ENCODE results near the gene DIPK1A.

Gene DIPK1A

DNA sequence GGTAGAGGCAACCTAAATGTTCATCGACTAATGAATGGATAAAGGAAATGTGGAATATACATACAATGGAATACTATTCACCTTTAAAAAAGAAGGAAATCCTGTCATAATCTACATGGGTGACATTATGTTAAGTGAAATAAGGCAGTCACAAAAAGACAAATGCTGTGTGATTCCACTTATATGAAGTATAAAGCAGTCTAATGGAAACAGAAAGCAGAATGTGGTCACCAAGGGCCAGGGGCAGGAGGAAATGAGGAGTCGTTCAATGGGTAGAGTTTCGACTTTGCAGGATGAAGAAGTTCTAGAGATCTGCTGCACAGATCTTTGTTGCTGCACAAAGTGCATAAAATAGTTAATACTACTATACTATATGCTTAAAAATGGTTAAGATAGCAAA lies 7.8 kb downstream of the DIPK1A start:
- no peak for DNase-seq (ENCODE audit: low read depth in 1 of 2, low spot score in 1 of 2)

DNA sequence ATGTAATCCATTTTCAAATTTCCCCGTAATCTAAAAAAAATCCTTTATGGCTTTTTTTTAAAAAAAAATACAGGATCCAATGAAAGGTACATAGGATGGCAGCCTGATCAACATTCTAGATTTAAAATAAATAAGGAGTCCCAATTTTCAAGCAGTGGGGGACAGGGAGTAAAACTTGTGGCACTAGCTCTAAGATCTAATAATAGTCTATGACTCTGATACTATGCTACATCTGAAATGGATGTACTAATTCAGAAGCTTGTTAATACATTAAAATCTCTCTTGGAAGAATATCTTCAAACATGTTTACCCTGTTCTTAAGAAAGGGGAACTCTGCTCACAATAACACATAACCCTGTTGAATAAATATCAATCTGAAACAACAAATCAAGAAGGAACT lies 8.5 kb downstream of the DIPK1A start:
- no peak for DNase-seq (ENCODE audit: low read depth in 1 of 2, low spot score in 1 of 2)

DNA sequence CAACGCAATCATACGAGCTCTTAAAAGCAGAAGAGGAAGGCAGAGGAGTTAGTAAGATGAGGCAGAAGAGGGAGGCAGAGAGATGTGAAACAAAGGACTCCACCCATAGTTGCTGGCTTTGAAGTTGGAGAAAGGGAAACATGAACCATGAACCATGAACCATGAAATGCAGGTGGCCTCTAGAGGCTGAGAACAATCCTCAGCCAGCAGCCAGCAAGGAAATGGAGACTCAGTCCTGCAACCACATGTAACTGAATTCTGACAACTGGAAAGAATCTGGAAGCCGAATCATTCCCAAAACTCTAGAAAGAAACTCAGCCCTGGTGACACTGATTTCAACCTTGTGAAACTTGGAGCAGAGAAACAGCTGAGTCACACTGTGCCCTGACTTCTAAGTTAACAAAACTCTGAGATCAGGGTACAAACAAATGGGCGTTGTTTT lies 10.1 kb downstream of the DIPK1A start:
- no peak for DNase-seq (ENCODE audit: low read depth in 1 of 2, low spot score in 1 of 2)

DNA sequence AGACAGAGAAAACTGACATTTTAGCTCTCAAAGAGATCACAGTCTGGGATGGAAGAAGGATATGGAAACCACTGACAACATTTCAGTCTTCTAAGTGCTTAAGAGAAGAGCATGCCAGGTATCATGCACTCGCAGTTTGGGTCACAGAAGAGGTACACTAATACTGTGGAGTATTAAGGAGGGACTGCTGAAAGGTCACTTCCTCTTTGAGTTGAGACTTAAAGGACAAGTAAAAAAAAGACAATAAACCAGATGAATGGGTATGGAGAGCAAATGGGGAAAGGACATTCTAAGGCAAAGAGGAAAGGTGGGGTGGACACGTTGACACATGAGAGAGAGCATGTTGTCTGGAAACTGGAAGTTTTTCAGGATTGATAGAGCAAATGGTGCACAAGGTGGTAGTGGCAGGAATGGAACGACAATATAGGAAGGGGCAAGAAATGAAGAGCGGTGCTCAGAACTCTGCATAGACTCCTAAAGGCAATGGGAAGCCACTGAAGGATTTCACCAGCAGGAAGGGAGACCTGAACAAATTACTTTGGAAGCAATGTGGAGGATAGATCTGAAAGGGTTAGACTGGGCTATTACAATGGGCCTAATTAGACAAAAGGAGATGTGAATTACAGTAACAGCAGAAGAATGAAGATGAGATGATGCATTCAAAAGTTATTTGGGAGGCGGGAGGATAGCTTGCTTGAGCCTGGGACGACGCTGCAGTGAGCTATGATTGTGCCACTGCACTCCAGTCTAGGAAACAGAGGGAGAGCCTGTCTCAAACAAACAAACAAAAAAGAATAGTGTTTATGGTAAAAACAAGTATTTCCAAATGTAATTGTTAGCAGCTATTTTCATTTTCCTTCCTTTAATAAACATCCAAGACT lies 11.1 kb downstream of the DIPK1A start:
- DNase-seq (ENCODE audit: low read depth in 1 of 2, low spot score in 1 of 2): no peak

DNA sequence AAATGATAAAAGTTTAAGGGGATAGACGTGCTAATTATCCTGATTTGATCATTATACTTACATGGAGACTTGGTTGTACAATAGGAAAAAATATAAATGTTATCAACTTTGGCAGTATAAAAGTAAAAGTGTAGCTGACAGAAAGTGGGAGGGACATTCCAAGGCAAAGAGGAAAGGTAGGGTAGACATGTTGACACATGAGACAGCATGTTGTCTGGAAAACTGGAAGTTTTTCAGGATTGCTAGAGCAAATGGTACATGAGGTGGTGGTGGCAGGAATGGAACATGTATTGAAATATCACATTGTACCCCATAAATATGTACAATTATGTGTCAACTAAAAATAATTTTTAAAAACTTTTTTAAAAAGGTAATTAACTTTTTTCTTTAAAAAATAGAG lies 13.2 kb downstream of the DIPK1A start:
- no peak for DNase-seq (ENCODE audit: low read depth in 1 of 2, low spot score in 1 of 2)

DNA sequence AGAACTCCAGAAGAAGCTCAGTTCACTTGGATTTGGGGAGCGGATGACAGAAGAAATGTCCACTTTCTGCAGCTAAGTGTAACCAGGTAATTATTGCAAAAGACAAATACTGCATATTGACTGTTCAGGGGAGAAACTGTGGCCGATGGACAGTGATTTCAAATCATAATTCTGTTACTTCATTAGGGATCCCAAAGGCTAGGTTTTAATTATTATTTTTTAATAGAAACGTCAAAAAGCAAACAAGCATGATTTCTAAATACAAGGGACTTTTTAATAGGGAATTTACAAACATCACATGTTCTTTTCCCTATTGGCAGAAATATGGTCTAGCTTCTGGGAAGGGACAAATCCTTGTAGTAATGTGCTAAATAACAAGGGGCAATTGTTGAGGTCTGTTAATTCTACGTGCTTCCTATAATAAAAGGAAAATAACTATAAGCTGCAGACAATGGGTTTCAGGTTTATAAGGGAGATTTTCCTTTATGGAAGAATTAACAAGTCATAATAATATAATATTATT lies 15.5 kb downstream of the DIPK1A start:
- DNase-seq (ENCODE audit: low read depth in 1 of 2, low spot score in 1 of 2): no peak

DNA sequence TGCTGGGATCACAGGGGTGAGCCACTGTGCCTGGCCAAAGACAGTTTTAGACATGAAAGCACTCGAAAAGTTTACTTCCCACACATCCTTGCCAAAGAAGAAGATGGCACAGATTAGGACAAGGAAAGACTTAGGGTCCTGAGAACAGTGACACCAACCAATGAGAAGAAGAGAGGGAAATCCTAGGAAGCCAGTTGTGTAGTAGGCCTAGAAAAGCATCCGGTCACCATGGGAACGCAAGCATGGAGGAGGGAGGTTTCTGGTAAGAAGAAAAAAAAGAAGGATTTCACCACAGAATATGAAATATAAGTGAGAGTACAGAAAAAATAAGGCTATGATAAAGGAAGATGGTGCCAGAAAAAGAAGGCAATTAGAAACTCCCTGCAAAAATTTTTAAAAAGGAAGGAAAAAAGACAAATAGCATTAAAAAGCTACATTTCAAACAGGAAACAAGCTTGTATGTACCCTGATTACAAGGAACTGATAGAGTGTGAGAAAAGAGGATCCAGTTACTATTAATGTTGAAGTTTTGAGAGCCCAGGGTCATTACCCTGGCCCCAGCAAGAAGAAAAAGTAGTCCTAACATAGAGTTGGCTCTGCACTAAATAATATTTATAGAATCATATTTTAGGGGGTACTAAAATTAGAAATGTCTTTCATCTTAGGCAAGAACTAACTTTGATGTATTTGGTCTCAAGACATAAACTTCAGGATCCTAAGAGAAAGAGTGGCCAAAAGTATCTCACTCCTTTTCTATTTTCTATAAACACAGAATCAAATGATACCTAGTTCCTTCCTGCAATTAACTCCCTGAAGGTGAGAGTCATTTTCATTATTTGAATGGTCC lies 16.1 kb downstream of the DIPK1A start:
- DNase-seq (ENCODE audit: low read depth in 1 of 2, low spot score in 1 of 2): no peak

DNA sequence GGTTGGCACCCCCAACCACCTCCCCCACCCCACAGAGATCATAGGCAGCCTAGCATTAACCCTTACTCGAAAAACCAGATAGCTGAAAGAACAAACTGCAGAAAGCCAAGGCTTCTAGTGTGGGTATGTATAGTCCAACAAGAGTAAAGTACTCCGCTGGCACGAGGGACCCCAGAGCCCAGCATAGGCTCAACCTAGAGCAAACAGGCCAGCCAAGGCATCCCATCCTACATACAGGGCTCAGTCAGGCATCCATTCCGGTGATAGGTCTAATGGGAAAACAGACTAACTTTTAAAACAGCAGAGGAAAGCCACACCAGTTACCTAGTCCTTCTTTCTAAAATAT lies 17.8 kb downstream of the DIPK1A start:
- DNase-seq (ENCODE audit: low read depth in 1 of 2, low spot score in 1 of 2): no peak

DNA sequence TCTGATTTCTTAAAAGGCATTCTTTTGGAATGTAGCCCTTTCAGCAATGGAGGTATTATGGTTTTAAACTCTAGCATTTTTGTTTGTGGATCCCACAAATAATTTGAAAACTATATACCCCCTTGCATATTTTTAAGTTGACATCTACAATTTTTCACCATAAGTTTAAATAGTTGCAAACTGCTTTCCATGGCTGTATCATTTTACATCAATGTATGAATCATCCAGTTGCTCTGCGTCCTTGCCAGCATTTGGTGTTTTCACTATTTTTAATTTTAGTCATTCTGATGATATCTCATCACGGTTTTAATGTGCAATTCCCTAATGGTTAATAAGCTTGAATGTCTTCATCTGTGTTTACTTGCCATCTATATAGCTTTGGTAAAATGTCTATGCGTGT lies 20.7 kb downstream of the DIPK1A start:
- DNase-seq (ENCODE audit: low read depth in 1 of 2, low spot score in 1 of 2): no peak

DNA sequence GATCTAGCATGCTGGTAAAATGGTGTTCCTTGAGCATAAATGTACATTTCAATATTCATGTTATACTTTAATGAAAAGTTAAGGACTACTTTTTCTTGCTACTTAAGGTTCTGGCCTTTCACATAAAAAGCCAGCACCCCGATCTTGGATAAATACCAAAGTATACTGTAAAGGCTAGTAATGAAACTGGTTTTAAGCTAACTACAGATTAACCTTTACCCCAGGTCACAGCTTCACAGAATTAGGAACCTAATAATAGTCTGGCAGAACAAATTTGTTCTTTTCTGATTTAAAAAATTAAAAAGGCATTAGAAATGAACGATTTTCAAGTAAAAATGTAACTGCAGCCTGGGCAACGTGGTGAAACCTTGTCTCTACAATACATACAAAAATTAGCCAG lies 23.5 kb downstream of the DIPK1A start:
- DNase-seq (ENCODE audit: low read depth in 1 of 2, low spot score in 1 of 2): no peak

DNA sequence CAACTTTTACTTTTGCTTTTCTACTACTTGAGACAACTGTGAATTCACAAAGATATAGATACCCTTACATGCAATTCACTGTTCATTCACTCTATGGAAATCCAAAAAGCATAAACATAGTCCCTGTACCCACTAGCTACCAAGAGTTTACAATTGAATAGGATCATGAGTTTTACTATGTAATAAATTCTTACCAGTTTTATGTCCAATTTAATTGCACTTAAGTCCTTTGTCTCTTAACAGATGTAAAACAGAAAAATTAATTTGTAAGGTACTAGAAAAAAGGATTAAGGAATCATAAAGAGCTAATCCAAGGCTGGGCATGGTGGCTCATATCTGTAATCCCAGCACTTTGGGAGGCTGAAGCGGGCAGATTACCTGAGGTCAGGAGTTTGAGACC lies 24.4 kb downstream of the DIPK1A start:
- no peak for DNase-seq (ENCODE audit: low read depth in 1 of 2, low spot score in 1 of 2)

DNA sequence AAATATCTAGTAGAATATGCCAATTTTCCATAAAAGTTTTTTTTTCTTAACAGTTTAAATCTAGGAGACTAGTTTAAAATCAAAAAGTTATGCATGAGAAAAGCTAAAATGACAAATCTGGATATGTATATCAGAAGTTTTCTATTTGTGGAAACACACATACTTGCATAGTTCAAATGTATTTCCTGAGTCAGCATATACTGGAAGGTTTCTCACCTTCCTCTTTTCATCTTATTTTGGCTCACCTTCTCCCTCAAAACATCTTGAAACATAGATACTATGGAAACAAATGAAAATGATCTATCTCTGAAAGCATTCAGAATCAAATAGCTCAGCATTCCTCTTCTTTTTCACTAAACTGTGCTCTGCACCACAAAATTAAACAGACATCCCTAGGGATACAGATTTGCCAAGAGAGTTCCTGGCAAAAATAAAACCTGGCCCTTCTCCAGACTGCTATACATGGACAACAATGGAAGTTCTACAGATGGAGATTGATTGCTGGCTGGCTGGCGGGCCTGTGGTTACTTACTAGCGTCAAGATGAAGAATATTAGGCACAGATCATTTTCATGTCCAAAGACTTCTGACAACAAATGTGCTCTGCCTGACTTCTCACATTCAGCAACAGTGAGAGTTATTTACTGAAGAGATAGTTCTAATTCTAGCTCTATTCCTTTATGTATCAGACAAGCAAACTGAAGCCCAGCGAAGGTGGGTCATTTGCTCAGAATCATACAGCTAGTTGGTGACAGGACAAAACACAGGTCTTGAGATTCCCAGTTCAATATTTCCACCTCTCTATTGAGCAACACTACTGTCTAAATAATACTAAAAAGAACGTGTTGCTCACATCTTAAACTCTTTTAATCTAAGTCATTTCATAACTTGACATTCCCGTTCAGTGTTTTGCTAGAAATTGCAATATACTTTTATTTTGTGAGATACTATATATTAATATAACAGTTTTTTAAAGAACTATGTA lies 26.6 kb downstream of the DIPK1A start:
- no peak for DNase-seq (ENCODE audit: low read depth in 1 of 2, low spot score in 1 of 2)

DNA sequence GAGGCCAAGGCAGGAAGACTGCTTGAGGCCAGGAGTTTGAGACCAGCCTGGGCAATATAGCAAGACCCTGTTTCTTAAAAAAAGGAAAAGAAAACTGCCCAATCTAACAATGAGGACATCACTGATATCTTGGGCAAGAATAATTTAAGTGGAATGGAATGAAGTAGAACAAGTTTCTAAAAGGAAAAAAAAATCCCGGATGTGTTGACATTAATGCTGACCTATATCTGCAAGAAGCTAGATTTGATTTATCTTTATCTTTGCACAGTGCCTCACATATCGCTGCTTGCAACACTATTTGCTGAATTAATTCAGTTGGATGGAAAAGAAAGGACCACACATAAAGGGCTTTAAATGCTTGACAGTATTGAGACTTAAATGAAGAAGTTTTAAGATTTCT lies 27.8 kb downstream of the DIPK1A start:
- no peak for DNase-seq (ENCODE audit: low read depth in 1 of 2, low spot score in 1 of 2)

DNA sequence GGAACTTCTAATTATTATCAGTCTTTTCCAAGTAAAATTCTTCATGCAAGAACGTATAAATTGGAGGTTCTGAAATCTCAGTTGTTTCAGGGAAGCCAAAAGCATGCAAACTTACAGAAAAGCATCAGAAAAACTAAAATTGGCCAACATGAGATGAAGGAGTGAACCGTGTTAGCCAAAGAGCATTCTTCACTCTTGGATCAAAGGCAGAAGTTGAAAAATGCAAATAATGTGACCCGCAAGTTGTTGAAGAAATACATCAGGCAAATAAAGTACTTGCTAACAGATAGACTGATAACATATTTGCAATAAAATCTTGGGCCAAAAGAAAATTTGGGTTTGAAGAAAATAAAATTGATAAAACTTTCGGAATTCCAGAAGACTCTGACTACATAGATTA lies 29.6 kb downstream of the DIPK1A start:
- no peak for DNase-seq (ENCODE audit: low read depth in 1 of 2, low spot score in 1 of 2)

DNA sequence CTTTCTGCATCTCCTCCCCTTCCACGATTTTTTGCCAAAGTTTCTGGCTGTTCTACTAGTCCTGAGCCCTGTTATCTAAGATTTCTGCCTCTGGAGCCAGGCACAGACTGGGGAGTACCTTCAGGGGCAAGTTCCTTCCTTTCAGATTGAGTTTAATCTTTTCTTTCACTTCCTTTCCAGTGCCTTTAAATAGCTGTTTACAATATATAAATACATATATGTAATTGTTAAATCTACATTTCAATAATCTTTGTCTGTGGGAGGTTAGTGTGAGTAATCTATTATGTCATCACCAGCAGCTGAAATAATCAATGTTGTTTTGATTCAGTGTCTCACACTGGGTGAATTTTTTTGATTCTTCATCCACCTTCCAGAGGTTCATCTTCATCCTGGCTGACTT lies 31.8 kb downstream of the DIPK1A start:
- no peak for DNase-seq (ENCODE audit: low read depth in 1 of 2, low spot score in 1 of 2)

DNA sequence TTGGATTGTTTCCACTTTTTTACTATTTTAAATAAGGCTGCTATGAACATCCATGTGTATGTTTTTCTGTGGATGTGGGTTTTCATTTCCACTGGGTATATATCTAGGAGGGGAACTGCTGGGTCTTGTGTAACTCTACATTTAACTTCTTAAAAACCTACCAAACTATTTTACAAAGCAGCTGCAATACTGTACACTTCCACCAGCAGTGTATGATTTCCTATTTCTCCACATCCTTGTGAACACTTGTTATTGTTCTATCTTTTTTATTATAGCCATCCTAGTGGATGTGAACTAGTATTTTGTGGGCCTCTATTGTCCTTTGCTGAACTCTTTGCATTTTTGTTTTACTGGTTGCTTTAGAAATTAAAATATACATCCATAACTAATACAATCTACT lies 33.4 kb downstream of the DIPK1A start:
- DNase-seq (ENCODE audit: low read depth in 1 of 2, low spot score in 1 of 2): no peak

DNA sequence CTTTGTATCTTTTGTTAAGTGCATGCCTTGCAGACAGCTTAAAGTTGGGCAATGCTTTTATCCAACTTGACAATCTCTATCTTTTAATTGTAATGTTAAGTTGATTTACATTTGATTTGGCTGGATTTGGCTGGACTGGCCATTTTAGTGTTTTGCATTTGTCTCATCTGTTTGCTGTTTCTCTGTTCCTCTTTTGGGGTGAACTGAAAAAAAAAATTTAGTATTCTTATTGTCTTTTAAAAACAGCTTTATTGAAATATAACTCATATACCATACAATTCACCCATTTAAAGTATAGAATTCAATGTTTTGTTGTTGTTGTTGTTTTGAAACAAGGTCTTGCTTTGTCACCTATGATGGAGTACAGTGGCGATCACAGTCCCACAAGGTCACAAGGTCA lies 34.4 kb downstream of the DIPK1A start:
- no peak for DNase-seq (ENCODE audit: low read depth in 1 of 2, low spot score in 1 of 2)

DNA sequence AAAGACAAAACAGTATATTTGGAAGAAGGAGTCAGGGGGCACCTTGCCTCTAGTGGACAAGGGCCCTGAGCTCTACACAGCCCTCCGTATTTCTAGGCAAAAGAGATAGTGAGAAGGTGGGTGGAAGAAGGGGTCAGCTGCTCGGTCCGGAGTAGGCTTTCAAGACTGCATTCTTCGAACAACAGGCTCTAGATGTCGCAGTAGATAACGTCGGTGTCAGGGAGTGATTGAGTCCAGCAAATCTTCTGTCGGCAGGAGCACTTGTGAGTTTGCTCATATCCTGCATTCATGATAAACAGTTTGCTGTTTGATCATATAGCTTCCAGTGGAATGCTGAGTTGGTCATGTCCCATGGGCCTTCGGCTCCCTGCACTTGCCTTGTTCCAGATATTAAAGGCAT lies 36.8 kb downstream of the DIPK1A start:
- no peak for DNase-seq (ENCODE audit: low read depth in 1 of 2, low spot score in 1 of 2)

DNA sequence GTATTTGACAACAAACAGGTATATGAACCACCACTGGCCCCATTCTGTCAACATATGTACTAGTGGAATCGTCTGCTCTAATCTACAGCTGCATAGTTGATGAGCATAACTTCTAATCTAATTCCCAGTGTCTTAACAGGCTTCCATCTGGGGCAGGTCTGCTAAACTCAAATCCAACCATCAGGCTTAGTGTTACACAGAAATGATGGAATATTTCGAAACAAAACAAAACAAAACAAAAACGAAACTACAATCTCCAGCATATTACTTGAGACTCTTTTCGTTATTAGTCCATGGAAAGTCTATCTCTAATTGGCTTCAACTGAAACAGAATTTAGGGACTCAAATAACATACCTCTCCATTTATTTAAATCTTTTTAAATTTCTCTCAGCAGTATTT lies 37.6 kb downstream of the DIPK1A start:
- DNase-seq (ENCODE audit: low read depth in 1 of 2, low spot score in 1 of 2): no peak

DNA sequence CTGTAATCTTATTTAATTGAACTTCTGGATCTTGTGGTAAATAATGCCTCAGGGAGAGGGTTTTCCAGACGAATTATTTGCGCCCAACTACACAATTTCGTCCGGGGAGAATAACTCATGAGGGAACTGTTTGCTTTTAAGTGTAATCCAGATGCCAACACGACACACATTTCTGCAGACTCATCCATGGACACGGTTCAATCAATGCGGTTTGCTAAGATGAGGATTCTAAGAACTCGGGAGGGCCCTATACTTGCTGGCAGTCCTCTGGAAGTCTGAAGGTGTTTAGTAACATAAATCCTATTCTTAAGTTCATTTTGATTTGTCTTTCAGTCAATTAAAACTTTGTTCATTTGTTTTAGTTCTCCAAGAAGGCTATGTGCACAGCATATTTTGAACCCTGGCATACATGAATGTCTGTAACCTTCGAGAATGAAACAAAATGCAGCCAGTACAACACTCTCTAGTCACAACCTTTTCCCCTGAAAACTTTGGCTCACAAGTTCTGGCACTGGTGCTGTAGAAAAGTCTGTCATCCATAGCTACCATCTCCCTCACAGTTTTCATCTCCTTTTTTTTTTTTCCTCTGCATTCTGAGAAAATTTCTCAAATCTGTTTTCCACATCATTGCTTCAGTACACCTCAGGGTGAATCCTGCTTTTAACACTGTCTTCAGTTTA lies 38.8 kb downstream of the DIPK1A start:
- no peak for DNase-seq (ENCODE audit: low read depth in 1 of 2, low spot score in 1 of 2)

Data from activated T-helper 1 cell treated with anti-CD3 and anti-CD28 coated beads, Interleukin-2, amount 50 U/mL, for 16 hours (primary cell).